Activated CD8-positive, alpha-beta memory T cell treated with anti-CD3 and anti-CD28 coated beads, Interleukin-2, amount 50 U/mL, for 1 hour (primary cell): Measurements from ENCODE around the gene GNAS-AS1.

Experiments
- DNase-seq: peaks from one replicate; pipeline ENCODE4 v3.0.0-alpha.2; 2020; ENCODE audit errors: extremely low read depth

GNAS-AS1 gene

GRCh38 chr20:58778760-58779159 lies 71.9 kb downstream of the GNAS-AS1 start:
- no peak for DNase-seq

DNA sequence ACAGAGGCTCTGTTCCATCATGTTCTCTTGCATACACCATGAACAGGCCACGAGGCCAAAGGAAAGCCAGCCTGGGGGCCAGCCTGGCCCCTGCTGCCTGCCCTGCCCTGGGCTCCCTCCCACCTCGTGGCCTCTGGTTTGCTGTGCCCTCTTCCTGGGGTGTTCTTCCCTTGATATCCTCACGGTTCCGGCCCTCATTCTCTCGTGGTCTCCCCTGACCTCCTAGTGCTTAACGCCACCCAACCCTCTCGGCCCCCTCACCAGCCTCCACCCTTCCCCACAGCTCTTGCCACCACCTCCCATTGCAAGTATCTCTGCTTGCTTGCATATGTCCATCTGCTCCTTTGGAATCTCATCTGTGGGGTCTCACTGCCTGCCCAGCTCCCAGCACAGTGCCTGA lies 73.0 kb downstream of the GNAS-AS1 start:
- DNase-seq, result no peak

DNA sequence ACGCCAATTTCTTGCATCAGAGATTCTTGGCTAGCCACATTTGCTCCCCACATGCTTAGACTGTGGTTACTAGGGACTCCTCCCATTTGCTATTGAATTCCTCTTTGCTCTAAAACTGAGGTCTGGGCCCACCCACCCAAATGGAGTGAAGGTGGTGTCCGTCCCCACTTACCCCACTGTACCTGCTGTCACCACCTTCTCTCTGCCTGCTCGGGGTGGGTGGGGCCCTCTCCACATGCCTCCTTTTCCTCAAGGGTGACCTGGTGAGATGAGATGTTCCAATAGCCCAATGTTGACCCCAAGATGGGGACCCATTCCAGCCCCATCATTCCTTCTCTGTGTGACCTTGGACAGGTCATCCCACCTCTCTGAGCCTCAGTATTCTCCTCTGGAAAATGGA lies 74.6 kb downstream of the GNAS-AS1 start:
- DNase-seq, result no peak

- no peak for DNase-seq
These were observed 75.3 kb downstream of the GNAS-AS1 start for GRCh38 chr20:58775371-58775770.

- no peak for DNase-seq
These were observed 75.9 kb downstream of the GNAS-AS1 start for GRCh38 chr20:58774667-58775263.

GRCh38 chr20:58774214-58774613 lies 76.5 kb downstream of the GNAS-AS1 start:
- no peak for DNase-seq

DNA sequence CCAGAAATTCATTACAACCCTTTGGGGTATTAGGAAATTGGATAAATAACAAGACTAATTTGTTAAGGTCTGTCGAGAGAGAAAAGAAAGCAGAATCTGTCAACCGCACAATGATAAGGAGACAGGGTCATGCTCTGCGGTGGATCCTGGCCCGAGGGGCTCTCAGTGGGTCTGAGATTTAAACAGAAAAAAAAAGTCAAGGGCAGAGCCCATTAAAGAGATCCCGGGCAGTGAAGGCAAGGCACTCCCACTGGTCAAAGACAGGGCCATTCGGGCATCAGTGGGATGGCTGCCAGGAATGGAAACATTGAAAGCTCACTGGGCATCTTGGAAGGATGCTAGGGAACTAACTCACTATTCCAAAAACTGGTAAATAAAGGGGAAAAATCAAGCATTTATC lies 77.9 kb downstream of the GNAS-AS1 start:
- DNase-seq, result no peak
